Measurements from ENCODE around the gene ZBTB38. TPM values are rescaled to one million over a fixed set of nuclear protein-coding genes. Genes with fewer than 3 reads are reported as not detected.

Gene ZBTB38
- total and polyA plus RNA-seq, 2 of the 13 experiments (the other 11 are each of a cell fraction or from before 2014, with no cell fraction given) = 26.8 to 51.7 TPM

DNA sequence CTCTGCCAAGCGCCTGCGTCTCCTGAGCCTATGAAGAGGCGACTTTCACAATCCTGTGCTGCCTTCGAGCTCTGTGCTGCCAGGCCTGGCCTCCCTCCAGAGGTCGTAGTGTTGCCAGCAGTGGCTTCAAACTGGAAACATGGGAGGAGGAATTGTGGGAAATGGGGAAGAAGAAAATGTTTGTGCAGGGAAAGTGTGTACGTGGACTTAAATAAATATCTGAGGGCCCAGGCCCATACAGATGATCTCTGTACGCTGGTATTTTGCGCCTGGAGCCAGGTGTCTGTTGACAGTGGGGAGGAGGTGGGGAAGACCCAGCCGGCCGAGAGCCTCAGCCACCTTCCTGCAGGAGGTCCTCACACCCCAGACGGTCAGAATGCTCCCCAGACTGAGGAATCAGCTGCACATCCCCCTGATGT, 44.6 kb downstream of the ZBTB38 start (continued):
- TF ChIP-seq, protein P1, sequence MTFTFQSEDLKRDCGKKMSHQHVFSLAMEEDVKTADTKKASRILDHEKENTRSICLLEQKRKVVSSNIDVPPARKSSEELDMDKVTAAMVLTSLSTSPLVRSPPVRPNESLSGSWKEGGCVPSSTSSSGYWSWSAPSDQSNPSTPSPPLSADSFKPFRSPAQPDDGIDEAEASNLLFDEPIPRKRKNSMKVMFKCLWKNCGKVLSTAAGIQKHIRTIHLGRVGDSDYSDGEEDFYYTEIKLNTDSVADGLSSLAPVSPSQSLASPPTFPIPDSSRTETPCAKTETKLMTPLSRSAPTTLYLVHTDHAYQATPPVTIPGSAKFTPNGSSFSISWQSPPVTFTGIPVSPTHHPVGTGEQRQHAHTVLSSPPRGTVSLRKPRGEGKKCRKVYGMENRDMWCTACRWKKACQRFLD (CRISPR knock-in tag; IDR thresholded peaks at IDR 0.05; ENCODE audit: borderline replicate concordance) = 0 out of 2 replicates have a peak, but pooled peaks have one; percentile 30
- TF ChIP-seq, protein P2, sequence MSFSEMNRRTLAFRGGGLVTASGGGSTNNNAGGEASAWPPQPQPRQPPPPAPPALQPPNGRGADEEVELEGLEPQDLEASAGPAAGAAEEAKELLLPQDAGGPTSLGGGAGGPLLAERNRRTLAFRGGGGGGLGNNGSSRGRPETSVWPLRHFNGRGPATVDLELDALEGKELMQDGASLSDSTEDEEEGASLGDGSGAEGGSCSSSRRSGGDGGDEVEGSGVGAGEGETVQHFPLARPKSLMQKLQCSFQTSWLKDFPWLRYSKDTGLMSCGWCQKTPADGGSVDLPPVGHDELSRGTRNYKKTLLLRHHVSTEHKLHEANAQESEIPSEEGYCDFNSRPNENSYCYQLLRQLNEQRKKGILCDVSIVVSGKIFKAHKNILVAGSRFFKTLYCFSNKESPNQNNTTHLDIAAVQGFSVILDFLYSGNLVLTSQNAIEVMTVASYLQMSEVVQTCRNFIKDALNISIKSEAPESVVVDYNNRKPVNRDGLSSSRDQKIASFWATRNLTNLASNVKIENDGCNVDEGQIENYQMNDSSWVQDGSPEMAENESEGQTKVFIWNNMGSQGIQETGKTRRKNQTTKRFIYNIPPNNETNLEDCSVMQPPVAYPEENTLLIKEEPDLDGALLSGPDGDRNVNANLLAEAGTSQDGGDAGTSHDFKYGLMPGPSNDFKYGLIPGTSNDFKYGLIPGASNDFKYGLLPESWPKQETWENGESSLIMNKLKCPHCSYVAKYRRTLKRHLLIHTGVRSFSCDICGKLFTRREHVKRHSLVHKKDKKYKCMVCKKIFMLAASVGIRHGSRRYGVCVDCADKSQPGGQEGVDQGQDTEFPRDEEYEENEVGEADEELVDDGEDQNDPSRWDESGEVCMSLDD (CRISPR knock-in tag; IDR thresholded peaks at IDR 0.05; ENCODE audit: borderline replicate concordance) = no peak
- TF ChIP-seq ZZZ3 (CRISPR knock-in tag; IDR thresholded peaks at IDR 0.05; ENCODE audit: borderline replicate concordance) = no peak
- TF ChIP-seq NFE2 (CRISPR knock-in tag; IDR thresholded peaks at IDR 0.05) = no peak
- TF ChIP-seq ZNF343 (CRISPR knock-in tag; IDR thresholded peaks at IDR 0.05) = no peak
- no peak for TF ChIP-seq ZNF3 (CRISPR knock-in tag; IDR thresholded peaks at IDR 0.05)
- peak; percentile 83 for TF ChIP-seq SAP130 (CRISPR knock-in tag; IDR thresholded peaks at IDR 0.05; ENCODE audit: low read depth)
- no peak for TF ChIP-seq ZNF616 (CRISPR knock-in tag; IDR thresholded peaks at IDR 0.05; ENCODE audit: low read depth)
- TF ChIP-seq HCFC1 (IDR thresholded peaks at IDR 0.05; ENCODE audit: low read depth, low read length) = no peak
- no peak for TF ChIP-seq HNRNPL (IDR thresholded peaks at IDR 0.05; ENCODE audit: low read depth, low read length)
- no peak for TF ChIP-seq ZNF558 (CRISPR knock-in tag; IDR thresholded peaks at IDR 0.05; ENCODE audit: borderline replicate concordance)
- TF ChIP-seq, protein P3, sequence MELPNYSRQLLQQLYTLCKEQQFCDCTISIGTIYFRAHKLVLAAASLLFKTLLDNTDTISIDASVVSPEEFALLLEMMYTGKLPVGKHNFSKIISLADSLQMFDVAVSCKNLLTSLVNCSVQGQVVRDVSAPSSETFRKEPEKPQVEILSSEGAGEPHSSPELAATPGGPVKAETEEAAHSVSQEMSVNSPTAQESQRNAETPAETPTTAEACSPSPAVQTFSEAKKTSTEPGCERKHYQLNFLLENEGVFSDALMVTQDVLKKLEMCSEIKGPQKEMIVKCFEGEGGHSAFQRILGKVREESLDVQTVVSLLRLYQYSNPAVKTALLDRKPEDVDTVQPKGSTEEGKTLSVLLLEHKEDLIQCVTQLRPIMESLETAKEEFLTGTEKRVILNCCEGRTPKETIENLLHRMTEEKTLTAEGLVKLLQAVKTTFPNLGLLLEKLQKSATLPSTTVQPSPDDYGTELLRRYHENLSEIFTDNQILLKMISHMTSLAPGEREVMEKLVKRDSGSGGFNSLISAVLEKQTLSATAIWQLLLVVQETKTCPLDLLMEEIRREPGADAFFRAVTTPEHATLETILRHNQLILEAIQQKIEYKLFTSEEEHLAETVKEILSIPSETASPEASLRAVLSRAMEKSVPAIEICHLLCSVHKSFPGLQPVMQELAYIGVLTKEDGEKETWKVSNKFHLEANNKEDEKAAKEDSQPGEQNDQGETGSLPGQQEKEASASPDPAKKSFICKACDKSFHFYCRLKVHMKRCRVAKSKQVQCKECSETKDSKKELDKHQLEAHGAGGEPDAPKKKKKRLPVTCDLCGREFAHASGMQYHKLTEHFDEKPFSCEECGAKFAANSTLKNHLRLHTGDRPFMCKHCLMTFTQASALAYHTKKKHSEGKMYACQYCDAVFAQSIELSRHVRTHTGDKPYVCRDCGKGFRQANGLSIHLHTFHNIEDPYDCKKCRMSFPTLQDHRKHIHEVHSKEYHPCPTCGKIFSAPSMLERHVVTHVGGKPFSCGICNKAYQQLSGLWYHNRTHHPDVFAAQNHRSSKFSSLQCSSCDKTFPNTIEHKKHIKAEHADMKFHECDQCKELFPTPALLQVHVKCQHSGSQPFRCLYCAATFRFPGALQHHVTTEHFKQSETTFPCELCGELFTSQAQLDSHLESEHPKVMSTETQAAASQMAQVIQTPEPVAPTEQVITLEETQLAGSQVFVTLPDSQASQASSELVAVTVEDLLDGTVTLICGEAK (IDR thresholded peaks at IDR 0.05) = no peak
- TF ChIP-seq, protein P3 (CRISPR knock-in tag; IDR thresholded peaks at IDR 0.05) = peak; percentile 41; the same call in 1 of the 2 replicates
- TF ChIP-seq ZNF703 (CRISPR knock-in tag; IDR thresholded peaks at IDR 0.05; ENCODE audit: borderline replicate concordance) = no peak
- no peak; the same call in 1 of the 2 replicates for TF ChIP-seq RAD21 (CRISPR knock-in tag; IDR thresholded peaks at IDR 0.05)
- TF ChIP-seq ZNF484 (CRISPR knock-in tag; IDR thresholded peaks at IDR 0.05; ENCODE audit: borderline replicate concordance, low read depth) = no peak
- 0 out of 2 replicates have a peak, but pooled peaks have one; percentile 40 for TF ChIP-seq RCOR2 (CRISPR knock-in tag; IDR thresholded peaks at IDR 0.05)
- TF ChIP-seq, protein P4, sequence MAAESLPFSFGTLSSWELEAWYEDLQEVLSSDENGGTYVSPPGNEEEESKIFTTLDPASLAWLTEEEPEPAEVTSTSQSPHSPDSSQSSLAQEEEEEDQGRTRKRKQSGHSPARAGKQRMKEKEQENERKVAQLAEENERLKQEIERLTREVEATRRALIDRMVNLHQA (CRISPR knock-in tag; IDR thresholded peaks at IDR 0.05) = no peak

All from HepG2 (cell line).